ENCODE data around the gene SLC35A4.
"Not testable (repeated sequence)": the region's sequence is repeated elsewhere in the genome, so short reads cannot be mapped to it uniquely, and the experiment has no call there.

The SLC35A4 gene

GRCh38 chr5:140593070-140593469 is 28.4 kb downstream of the SLC35A4 start:
- DNase-seq = not testable (repeated sequence)

DNA sequence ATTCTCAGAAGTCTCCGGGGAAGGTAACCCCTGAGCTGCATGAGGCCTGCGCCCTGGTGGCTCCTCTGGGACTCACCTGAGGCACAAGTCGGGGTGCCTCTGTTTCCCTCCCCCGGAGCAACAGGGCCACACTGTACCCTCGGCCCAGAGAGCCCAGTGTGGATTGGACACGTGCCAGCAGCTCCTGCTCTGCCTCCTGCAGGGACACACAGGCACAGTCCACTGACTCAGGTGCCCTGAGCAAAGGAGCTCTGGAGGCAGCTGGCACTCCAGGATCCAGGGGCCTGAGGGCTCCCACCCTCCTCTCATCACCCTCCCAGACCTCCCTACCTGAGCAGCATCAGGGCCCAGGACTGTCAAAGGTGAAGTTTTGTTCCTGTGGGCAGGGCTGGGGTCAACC is 29.5 kb downstream of the SLC35A4 start:
- DNase-seq = no peak

DNA sequence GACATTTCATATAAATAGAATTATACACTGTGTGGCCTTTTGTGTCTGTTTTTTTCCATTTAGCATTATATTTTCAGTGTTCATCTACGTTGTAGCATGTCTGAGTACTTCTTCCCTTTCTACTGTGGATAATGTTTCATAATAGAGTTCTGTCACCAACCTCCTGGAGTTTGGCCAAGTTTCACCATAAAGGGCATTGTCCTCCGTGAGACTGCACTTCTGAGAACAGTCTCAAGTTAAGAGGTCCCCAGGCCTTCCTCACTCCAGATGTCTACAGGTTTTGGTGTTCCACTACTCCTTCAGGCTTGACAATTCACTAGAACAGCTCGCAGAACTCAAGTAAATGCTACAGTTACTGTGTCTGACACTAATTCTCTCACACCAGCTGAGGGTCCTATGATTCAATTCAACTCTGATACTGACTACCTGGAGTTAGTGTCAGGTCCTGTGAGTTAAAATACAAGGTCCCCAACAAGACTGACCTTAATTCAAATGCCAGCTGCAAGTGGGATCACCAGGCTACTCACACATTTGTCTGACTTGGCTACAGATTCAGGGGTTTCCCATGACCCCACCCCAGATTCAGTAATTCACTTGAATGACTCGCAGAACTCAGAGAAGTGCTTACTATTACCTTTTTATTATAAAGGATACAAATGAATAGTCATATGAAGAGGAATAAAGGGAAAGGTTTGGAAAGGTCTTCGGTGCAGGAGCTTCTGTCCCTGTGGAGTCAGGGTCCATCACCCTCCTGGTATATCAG is 31.1 kb downstream of the SLC35A4 start:
- DNase-seq = no peak

GRCh38 chr5:140596321-140596741 is 31.7 kb downstream of the SLC35A4 start:
- no peak for DNase-seq

DNA sequence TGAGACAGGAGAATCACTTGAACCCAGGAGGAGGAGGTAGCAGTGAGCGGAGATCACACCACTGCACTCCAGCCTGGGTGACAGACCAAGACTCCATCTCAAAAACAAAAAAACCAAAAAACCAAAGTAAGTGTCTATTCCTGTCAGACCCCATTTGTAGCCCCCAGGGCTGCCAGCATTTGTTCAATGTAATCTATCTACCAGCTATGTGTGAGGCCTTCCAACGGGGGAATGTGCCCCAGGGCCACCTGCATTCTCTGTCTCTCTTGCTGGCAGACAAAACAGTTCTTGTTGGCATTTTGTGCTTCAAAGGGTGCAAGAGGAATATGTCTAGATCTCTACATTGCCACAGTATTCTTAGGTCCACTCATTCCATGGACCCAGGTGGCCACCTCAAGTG is 34.2 kb downstream of the SLC35A4 start:
- DNase-seq = no peak

DNA sequence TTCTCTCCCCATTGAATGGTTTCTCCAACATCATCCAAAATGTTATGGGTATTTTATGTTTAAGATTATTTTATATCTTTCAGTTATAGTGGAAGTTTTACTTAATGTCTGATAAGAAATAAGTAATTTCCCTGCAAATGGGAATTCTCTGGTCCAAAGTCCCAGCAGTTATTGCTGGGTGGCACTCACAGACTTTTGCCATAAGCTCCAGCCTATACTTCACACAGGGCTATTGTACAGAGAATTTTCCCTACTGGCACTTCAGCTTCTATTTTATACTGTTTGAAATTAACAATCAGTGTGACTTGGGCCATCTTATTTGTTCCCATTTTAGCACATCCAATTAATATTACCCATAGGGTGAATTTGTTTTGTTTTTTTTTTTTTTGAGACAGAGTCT is 35.5 kb downstream of the SLC35A4 start:
- DNase-seq = no peak

GRCh38 chr5:140602147-140602546 is 37.5 kb downstream of the SLC35A4 start:
- no peak for DNase-seq

DNA sequence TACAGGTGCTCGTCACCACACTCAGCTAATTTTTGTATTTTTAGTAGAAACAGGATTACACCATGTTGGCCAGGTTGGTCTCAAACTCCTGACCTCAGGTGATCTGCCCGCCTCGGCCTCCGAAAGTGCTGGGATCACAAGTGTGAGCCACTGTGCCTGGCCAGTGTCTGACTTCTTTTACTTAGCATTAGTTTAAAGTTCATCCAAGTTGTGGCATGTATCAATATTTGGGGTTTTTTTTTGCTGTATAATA is 38.7 kb downstream of the SLC35A4 start:
- not testable (repeated sequence) for DNase-seq

DNA sequence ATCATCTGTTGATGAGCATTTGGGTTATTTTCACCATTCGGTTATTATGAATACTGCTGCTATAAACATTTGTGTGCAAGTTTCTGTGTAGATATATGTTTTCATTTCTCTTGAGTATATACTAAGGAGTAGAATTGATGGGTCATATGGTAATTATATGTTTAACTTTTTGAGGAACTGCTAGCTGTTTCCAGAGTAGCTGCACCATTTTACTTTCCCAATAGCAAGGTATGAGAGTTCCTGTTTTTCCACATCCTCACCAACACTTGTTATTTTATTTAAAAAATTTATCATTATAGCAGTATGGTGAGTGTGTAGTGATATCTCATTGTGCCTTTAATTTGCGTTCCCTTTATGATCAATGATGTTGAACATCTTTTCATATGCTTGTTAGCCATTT is 39.1 kb downstream of the SLC35A4 start:
- no peak for DNase-seq

DNA sequence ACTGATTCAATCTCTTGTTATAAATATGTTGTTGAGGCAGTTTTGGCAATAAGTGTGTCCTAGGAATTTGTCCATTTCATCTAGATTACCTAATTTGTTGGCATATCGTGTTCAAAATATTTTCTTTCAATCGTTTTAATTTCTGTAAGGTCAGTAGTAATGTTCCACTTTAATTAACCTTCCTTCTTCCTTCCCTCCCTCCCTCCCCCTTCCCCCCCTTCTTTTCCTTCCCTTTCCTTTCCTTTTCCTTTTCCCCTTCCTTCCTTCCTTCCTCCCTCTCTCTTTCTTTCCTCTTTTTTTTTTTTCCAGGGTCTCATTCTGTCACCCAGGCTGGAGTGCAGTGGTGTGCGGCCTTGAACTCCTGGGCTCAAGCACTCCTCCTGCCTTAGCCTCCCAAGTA is 41.3 kb downstream of the SLC35A4 start:
- DNase-seq = no peak

DNA sequence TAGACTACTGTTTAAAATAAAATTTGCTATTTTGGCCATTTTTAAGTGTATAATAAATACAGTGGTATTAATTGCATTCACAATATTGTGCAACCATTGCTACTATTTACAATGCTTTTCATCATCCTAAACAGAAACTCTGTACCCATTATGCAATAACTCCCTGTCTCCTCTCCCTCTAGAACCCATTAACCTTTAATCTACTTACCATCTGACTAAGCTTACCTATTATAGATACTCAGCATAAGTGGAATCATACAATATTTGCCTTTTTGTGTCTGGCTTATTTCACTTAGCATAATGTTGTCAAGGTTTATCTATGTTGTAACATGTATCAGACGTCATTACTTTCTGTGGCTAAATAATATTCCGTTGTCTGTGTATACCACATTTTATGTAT is 42.4 kb downstream of the SLC35A4 start:
- no peak for DNase-seq

DNA sequence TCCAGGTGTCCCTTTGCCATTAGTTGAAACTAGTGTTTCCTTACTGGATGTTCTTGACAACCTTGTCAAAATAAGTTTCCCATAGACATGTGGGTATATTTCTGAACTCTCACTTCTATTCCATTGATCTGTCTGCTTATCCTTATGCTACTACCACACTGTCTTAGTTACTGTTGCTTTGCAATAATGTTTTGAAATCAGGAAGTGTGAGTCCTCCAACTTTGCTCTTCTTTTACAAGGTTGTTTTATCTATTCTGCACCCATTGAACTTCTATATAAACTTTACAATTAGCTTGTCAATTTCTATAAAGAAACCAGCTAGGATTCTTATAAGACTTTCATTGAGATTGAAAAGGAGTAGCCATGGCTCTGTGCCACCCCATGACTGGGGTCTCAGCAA is 44.1 kb downstream of the SLC35A4 start:
- no peak for DNase-seq

GRCh38 chr5:140609126-140609525 is 44.5 kb downstream of the SLC35A4 start:
- no peak for DNase-seq

- no peak for DNase-seq
These were observed 46.4 kb downstream of the SLC35A4 start for GRCh38 chr5:140611020-140611521.

Data from activated naive CD4-positive, alpha-beta T cell (primary cell).